GM19025 (cell line): ENCODE measurements around the gene OR6T1.

Experiments
- ATAC-seq: cut with Tn5 transposase; IDR thresholded peaks from one replicate; pipeline ENCODE4 v1.9.1; 2021; ENCODE audit warnings: mild to moderate bottlenecking, low read depth, moderate library complexity; ENCODE audit not compliant: unreplicated experiment

The OR6T1 gene, protein sequence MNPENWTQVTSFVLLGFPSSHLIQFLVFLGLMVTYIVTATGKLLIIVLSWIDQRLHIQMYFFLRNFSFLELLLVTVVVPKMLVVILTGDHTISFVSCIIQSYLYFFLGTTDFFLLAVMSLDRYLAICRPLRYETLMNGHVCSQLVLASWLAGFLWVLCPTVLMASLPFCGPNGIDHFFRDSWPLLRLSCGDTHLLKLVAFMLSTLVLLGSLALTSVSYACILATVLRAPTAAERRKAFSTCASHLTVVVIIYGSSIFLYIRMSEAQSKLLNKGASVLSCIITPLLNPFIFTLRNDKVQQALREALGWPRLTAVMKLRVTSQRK

DNA sequence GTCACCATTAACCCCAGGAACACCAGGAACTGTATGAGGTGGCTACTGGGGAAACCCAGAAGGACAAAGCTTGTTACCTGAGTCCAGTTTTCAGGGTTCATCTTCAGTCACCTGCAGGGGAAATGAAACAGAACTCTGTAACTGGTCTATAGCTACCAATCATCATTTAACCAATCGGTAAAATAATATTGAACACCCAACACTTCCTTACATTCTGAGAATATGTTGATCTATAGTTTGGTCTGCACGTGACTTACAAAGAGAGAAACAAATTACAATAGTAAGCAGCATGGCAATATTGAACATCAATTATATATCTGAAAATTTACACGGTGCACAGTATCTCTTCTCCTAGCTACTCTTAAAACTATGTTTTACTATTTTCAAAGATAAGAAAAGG, at the start of gene OR6T1:
OR6T1 (minus strand) TSS at position 101 of the 400 bp plus-strand sequence; CDS start at position 101, 0 bp downstream.
- ATAC-seq = no peak

DNA sequence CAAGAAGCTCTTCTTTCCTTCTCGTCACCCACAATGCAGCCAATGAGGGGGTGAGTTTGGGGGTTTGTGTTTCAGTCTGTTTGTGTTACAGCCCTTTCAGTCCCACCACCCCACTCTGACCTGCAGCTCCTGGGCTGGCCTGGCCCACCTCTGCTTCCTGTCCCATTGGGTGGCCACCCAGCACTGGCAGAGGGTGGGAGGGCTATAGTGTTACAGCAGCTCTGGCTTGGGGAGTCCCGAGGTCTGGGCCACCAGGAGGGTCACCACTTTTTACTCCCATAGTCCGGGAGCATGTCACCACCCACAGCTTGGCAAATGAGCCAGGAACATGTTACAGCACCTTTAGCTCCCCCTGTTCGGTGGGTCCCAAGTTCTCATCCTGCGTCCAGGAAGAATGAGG, 35.7 kb upstream of the OR6T1 start:
- ATAC-seq = no peak

DNA sequence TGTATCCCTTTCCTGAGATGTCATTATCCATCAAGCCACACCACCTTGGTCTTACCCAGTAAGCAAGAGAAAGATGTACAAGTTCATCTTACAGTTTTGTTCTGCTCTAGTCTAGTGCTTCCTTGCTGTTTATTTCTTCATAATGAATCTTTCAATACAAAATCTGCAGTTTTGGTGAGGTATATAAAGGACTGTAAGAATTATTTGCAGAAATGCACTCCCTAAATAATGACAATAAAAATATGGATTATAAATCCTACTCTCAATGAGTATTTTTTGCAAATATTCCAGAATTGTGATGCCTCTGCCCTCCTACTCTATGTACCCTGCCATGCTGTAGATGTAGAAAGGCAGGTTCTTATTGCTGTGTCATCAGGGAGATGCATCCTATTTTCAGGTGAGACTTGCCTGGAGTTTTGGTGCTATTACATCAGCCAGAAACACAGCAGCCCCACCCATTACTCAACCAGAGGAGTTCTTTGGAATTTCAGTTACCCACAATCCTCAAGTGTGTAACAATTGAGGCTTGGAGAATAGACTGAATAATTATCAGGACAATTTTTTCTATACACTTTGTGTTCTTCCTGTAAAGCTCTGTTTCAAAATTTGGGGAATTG, 34.2 kb upstream of the OR6T1 start, which contains the start of gene OR10S1:
OR10S1 (minus strand) TSS at position 51 of the 617 bp plus-strand sequence. CDS start 117 bp downstream, outside the sequence.
- no peak for ATAC-seq

DNA sequence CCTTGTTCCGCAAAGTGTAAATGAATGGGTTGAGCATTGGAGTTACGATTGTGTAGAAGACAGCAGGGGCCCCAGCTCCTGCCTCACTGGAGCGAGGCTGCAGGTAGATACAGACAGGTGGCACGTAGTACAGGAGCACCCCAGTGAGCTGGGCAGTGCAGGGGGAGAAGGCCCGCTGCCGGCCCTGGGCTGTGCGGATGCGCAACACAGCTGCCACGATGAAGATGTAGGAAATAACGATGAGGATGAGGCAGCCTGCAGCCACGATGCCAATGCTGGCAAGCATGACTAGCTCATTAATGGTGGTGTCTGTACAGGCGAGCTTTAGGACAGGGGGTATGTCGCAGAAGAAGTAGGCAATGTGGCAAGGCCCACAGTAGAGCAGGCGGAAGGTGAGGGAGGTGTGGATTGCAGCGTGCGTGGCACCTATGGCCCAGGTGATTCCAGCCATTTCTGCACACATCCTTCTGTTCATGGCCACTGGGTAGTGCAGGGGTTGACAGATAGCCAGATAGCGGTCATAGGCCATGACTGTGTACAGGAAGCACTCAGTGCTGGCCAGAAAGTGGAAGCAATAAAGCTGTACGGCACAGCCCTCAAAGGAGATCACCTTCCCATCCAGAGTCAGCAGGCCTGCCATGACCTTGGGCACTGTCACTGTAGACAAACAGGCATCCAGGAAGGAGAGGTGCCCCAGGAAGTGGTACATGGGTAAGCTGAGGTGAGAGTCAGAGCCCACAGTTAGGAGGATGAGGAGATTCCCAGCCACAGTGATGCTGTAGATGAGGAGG, 33.3 kb upstream of the OR6T1 start:
- ATAC-seq = no peak

GRCh38 chr11:123973816-123974215, 30.2 kb upstream of the OR6T1 start:
- ATAC-seq = no peak

- ATAC-seq = no peak
These were observed 13.1 kb upstream of the OR6T1 start for GRCh38 chr11:123956752-123957151.

GRCh38 chr11:123945132-123945531, 1.5 kb upstream of the OR6T1 start:
- ATAC-seq = no peak

- no peak for ATAC-seq
These were observed 1.2 kb downstream of the OR6T1 start for GRCh38 chr11:123942413-123942812.

DNA sequence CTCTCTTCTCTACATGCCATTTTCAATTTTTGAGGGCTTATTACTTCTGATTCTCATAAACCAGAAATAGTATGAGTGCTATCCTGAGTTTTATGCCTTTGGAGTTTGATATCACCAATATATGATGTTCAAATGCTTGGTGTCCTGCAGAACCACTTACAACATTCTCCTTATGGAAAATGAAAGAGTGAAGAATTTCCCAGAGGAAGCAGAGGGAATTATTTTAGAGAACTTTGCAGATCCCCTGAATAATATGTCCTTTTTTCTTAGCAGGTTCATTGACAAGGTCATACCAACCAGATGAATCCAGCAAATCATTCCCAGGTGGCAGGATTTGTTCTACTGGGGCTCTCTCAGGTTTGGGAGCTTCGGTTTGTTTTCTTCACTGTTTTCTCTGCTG, 4.3 kb downstream of the OR6T1 start, which contains the start of gene OR4D5:
OR4D5 (plus strand) TSS at position 301 of the 400 bp plus-strand sequence; CDS start at position 301, 0 bp downstream.
- ATAC-seq = no peak

- ATAC-seq = no peak
These were observed 19.6 kb downstream of the OR6T1 start for GRCh38 chr11:123924027-123924426.

DNA sequence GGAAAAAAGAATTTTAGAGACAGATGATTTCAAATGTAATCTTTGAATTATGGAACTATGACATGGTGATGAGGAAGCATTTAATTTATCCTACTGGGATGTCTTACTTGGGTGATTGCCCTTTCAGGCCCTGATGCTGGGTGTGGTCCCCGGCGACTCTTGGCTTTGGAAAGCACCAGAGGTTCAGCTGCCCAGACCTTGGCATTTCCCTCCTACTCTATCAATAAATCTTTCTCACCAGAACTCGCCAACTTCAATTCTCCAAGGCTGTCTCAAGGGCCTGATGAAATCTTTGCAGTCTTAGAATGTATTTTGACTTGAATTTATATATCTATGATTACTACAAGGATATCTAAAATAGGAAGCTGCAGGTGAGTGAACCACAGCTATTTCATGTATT, 22.7 kb downstream of the OR6T1 start:
- no peak for ATAC-seq

- ATAC-seq = no peak
These were observed 37.8 kb downstream of the OR6T1 start for GRCh38 chr11:123905826-123906225.

GRCh38 chr11:123904932-123905331, 38.7 kb downstream of the OR6T1 start:
- no peak for ATAC-seq

GRCh38 chr11:123903932-123904331, 39.7 kb downstream of the OR6T1 start:
- no peak for ATAC-seq

- no peak for ATAC-seq
These were observed 41.8 kb downstream of the OR6T1 start, which contains the start of gene OR8D4 for GRCh38 chr11:123901867-123902266. TSS of gene OR8D4 (plus strand) at chr11:123902167. CDS start at chr11:123906432, 4,265 bp downstream.

DNA sequence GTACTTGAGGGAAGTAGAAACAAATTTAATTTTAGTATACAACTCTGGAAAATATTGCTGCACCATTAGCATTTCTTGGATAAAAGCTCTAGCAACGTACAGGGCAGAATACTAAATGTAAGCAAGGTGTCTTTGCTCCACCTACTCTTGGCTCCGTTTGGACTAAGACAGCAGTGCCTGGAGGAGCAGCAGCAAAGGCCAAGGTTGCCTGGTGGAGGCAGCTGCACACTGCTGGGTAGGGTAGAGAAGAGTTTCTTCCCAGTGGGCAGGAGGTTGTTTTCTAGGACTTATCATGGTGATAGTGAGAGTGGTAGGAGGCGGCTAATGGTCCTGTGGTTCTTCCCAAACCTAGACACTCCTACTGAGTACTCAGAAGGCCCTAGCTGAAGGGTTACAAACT, 43.8 kb downstream of the OR6T1 start:
- no peak for ATAC-seq
